Stimulated activated CD4-positive, alpha-beta T cell treated with anti-CD3 and anti-CD28 coated beads, Interleukin-4, amount 100 ng/mL, for 48 hours (primary cell): Measurements from ENCODE around the gene SEMA6A.

Experiments used
- DNase-seq, 2 donors: peaks; one replicate each; pipeline ENCODE4 v3.0.0-alpha.2; 2020; ENCODE audit warnings: low read depth in 2 of 2

Gene SEMA6A

DNA sequence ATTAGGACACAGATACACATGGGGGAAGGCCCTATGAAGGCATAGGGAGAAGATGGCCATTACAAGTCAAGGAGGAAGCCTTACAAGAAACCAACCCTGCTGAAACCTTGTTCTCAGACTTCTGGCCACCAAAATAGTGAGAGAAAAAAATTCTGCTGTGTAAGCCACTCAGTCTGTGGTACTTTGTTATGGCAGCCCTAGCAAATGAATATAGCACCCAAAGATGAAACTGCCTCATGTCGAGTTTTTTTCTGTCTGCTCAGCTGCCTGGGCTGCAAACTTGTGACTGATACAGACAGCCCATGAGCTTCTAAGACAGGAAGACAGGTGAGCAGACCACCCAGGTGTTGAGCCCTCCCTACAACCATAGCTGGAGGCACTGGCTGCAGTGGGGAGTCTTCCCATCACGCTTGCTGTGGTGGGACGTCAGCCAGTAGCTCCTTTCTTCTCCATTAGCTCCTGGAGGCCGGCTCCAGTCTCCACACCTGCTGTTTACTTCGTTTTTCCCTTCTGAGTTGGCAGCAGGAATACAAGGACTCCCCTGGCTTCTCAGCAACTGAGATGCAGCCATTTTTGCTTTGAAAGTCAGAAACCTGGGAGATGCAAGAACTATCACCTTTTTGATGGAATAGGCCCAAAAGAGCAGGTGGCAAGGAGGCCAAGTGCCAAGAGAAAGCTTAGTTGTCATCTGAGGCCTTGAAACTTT lies 164.9 kb downstream of the SEMA6A start:
- DNase-seq = no peak

DNA sequence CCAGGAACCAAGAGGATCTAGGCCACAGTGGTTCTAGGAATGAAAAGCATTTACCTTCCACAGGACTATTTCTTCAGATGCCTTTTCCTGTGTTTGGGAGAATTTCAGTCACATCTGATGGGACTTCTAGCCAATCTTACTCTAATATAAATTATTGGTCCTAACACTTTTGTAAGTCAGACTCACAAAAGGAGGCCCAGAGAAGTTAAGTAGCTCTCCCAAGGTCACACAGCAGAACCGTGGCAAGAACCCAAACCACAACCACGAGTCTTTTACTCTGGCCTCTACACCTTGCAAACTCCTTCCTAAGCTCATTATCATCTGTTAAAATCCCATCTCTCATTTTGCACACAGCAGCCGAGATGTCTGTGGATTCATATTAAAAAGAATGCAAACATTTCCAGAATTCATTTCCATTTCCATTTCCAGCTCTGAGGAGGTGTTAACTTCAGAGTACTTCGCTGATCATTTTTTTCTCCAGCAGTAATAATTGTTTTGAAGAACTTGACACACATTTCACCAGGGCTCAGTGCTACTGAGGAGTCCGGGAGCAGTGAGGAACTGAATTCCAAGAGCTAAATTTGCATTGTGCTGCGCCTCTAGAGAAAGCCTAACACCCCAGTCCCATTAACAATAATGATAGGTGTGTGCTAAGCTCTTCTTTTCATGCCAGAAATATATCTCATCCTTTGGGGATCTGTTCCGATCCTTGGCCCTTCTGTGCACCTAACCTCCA lies 168.1 kb downstream of the SEMA6A start:
- no peak for DNase-seq

DNA sequence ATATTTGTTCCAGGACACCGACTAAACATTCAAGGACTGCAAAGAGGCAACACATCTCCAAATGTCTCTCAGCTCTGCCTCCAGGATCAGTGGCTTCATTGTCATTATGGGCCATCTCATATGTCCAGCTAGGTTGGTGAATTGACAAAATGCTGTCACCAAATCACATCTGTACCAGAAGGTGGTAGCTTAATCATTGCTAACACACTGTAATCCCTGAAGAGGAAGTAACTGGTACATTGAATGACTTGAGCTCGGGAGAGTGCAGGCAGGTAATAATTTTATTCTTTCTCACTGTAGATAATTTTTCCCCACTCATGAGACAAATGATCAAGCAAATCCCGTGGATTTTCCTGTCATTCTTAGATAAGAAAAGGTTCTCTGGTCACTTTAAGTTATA lies 169.8 kb downstream of the SEMA6A start:
- no peak for DNase-seq

DNA sequence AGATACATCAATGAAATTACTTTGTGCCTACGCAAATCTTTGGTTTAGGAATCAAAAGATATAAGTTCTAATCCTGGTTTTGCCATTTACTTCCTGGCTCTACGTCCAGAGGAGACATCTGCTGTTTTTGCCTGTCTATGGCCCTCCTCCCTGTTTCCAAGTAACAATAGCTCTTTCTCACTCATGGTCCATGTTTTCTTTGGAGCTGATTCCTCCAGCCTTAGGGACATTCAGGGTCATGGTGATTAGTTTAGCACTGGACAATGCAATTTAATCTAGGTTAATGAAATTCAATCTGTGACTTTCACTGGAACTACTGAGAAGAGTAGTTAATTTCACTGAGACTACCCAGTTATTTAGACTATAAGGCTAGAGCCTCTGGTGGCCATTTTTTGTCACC lies 170.6 kb downstream of the SEMA6A start:
- no peak for DNase-seq

DNA sequence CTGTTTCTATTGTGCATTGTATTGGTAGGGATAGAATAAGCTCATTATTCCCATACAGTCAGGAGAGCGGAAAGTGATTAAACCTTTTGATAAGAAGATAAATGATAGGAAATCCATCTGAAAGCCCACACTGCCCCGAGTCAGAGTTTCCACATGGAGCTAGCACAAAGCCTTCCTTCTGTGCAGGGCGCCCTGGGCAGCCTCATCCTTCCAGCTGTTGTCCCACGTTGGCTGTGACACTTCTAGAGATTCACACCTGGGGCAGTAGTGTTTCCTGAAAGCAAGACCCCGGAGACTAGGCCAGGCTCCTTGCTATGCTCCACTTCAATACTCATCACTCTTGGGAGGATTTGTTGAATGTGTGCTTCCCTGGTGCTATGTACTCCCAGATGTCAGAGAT lies 172.4 kb downstream of the SEMA6A start:
- DNase-seq = no peak

DNA sequence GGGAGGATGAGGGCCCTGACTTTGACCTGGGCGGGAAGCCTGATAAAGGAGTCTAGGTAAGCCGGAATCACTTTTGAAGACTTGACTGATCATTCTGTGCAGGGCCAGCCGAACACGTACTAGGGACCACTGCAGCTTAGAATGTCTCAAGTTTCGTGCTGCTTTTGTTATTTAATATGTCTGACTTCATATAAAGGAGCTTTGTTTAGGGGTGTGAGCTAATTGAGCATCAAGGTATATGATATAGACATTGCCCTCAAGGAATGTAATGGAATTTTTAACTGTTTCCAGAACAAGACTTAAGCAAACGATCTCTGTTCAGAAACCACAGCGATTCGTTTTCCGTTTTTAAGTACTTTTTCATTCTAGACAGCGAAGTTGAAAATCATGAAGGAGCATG lies 173.0 kb downstream of the SEMA6A start:
- no peak for DNase-seq

DNA sequence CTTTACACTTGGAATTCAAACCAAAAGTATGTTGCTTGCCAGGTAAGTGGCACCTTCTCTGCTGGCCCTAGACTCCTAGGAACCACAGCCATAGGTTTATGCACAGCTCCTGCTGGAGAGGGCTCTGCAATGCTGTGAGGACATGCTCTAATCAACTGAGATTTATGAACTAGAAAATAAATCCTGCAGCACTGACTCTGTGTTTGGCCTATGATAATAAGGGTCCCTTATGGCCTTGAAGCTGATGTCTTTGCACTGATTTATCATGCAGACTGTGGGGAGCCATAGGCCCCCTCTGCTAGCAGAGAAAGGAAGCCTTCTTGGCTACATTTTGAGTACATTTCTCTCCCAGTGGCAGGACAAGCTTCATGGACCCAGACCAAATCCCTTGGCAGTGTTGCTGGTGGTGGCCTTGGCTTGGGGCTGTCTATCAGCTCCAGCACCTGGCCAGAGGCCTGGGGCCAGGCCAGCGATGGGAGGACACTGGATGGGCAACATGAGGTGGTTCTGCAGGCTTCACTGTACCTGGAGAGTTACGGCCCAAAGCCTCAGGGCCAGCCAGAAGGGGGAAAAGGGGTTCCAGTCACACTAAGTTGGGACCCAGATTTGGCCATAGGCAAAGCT lies 178.0 kb downstream of the SEMA6A start:
- no peak for DNase-seq

DNA sequence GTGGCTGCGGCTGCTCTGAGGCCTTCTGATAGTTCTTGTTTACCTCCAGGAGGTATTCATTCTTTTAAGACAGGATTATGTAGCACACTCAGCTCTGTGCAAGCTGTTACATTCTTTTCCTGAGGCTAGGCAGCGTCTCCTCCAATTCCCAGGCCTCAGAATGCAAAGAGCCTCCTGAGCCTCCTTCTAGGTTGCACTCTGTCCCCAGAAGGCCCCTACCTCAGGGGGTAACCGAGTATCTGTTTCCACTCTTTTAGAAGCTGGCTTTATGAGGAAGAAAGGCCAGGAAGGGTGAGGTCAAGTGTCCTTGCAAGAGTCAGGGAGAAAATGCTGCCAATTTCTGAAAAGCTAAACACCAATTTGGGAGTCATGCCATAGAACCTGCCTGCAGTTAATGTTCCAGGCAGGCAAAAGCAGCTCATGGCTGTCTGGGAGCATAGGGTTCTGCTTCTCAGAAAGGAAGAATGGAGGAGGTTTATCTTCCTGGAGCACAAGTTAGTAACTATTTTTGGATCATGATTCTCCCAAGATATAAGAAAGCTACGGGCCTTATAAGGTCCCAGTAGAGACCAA lies 178.9 kb downstream of the SEMA6A start:
- no peak for DNase-seq

DNA sequence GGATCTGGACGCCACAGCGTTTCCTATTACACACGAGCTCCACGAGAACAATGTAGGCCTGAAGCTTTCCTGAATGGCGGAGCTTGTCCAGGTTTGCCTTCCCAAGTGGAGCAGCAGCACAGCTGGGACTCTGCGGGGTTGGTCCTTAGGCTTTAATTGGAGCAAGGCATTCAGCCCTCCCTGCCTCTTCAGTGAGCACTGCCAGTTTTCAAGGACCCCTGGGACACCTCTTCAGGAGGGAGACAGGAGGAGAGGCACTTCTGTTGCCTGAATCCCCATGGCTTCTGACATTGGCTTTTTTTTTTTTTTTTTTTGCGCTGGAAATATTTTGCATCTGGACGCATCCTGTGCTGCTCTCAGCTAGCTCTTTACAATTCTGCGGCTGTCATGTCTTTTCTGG lies 179.4 kb downstream of the SEMA6A start:
- DNase-seq = no peak

DNA sequence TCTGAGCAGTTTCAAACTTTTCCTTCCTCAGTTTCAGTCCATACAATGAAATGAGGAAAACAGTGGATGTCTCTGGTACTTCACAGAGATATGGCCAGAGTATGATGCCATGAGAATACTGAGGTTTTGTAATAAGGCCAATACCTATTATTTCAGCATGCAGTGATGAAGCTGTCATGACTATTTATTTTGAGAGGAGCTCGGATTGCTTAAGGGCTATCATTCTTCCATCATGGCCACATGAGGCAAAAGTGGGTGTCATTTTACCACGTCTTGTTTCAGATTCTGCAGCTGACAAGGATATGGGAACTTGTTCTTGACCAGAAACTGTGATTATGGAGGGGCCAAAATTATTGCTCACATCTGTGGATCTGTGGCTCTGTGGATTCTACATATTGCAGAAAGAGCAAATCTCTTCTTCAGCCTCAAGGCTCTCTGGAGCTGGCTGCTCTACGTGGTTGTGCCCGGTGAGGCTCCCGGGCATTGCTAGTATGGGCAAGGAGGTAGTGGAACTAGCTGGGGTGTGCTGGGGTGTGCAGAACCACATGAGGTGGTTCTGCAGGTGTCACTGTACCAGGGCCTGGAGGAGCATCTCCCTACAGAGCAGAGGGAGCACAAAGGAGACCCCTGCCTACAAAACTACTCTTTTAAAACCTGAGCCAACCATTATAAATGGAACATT lies 180.3 kb downstream of the SEMA6A start:
- DNase-seq = no peak
